Measurements from ENCODE around the gene HKDC1.
A peak's percentile ranks its signal among the peaks of the same experiment; 100 is the strongest.

HKDC1 gene

DNA sequence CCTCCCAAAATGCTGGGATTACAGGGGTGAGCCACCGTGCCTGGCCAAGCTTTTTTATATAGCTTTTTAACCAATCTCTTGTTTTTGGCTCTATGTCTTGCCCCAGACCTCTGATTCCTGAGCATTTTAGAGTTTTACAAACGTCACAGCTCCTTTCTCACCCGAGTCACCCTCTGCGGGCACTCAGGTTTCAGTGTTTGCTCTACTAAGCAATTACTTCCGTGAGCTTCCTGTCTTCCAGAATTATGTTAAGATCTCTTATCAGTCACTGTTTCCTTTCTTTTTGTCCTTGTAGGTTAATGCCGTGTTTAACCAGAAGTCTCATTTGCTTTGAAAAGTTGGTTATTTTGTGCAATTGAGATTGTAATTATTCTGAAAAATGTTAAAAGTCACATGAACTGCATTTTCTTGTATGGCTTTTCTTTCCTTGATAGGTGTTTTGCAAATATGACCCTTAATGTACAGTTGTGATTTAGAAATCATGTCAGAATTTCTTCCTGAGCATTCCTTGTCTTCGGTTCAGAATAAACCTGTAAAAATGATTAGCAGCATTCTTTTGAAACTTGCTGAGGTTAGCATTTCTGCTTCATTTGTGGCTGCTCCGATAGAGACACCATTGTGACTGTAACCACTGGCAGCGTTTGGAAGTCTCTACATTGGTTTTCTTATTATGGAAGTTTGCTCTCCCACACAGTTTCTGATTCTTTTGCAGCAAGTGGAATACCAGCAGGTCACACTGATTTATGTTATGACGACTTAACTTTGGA, 4.5 kb upstream of the HKDC1 start:
- no peak for DNase-seq (ENCODE audit: low read depth in 2 of 2)

DNA sequence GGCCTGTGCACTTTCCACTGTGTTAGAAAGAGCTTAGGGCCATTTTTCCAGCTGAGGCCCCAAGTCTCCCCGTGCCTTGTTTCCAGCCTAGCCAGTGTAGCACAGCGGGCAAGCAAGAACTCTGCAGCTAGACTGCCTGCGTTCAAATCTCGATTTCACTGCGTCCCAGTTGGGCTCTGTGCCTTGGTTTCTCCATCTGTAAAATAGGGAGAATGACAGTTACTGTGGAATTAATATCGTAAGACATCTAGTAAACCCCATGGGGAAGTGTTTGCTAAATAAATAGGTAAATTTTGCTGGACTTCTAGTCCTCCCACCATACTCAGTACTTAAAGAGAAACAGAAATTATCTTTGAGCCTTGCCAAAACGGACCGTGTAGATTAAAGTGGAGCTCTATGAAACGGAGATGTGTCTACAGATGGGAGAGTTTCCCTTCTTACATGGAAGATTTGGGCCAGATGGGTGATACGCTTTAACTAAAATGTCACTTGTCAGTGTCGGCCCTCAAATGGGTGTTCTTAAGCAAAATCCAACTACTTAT, 3.5 kb upstream of the HKDC1 start:
- DNase-seq (ENCODE audit: low read depth in 2 of 2): no peak

GRCh38 chr10:69217119-69217754, 2.9 kb upstream of the HKDC1 start:
- no peak for DNase-seq (ENCODE audit: low read depth in 2 of 2)

DNA sequence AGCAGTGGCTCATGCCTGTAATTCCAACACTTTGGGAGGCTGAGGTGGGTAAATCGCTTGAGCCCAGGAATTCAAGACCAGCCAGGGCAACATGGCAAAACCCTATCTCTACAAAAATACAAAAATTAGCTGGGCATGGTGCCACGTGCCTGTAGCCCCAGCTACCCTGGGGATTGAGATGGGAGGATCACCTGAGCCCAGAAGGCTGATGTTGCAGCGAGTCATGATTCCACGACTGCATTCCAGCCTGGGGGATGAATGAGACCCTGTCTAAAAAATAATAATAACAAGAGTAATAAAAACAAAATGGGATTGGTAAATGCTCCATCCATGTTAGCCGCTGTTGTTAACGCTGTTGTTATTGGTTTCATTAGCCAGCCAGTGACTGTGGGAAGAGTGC, 1.3 kb upstream of the HKDC1 start:
- no peak for DNase-seq (ENCODE audit: low read depth in 2 of 2)

- DNase-seq (ENCODE audit: low read depth in 2 of 2): no peak
Measured at GRCh38 chr10:69220507-69220906, 375 bp downstream of the HKDC1 start.

- peak; percentile 54 to 62 for DNase-seq (ENCODE audit: low read depth in 2 of 2)
Measured at GRCh38 chr10:69222157-69223027, 2.3 kb downstream of the HKDC1 start.

DNA sequence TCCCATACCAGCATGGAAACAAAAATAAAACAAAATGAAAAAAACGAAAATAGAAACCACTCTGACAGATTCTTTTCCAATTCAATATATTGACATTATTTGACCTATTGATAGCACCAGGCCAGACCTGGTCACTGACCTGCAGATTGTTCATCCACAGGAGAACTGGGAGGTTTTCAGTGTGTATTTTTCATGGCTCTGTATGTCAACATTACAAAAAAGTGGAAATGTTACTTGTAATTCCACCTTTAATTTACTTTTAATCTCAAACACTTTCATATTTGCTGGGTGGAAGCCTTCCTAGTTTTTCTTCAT, 2.9 kb downstream of the HKDC1 start:
- DNase-seq (ENCODE audit: low read depth in 2 of 2): no peak

DNA sequence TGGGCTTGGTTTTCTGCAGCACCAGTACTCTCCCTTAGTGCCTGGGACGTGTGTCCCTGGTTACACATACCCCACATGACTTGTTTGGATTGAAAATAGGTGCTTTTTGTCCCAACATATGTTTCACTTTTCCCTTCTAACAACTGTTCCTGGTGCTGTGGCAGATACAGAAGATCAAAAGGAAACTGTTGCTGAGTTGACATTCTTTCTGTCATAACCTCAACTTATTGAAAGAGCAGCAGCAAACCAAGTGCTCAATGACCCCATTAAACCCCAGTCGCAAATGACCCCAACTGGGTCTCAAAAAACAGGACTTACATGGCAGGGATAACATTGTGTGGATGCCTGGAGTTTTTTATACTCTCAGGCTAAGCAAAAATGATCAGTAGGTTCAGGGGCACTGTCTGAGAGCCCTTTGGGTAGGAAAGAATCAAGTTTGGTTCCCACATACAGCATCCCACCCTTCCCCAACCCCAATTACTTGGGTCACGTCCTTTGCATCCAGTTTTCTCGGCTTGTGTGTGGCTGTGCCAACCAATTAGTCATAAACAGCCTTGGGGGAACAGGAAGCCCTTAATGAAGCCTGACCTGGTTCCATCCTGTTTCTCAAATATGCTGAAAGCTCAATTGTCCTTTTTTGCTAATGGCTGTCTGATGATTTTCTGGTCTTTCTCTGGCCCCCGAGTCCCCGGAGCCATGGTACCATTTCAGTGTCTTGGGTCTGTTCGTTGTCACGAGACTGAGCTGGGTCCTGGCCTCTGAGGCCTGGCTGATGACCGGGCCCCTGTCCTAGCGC, 4.9 kb downstream of the HKDC1 start:
- no peak for DNase-seq (ENCODE audit: low read depth in 2 of 2)

- DNase-seq (ENCODE audit: low read depth in 2 of 2): no peak
Measured at GRCh38 chr10:69225681-69226080, 5.5 kb downstream of the HKDC1 start.

- no peak for DNase-seq (ENCODE audit: low read depth in 2 of 2)
Measured at GRCh38 chr10:69226919-69227450, 6.9 kb downstream of the HKDC1 start.

- DNase-seq (ENCODE audit: low read depth in 2 of 2): no peak
Measured at GRCh38 chr10:69228151-69228550, 8.0 kb downstream of the HKDC1 start.

GRCh38 chr10:69229616-69229916, 9.4 kb downstream of the HKDC1 start:
- no peak for DNase-seq (ENCODE audit: low read depth in 2 of 2)

DNA sequence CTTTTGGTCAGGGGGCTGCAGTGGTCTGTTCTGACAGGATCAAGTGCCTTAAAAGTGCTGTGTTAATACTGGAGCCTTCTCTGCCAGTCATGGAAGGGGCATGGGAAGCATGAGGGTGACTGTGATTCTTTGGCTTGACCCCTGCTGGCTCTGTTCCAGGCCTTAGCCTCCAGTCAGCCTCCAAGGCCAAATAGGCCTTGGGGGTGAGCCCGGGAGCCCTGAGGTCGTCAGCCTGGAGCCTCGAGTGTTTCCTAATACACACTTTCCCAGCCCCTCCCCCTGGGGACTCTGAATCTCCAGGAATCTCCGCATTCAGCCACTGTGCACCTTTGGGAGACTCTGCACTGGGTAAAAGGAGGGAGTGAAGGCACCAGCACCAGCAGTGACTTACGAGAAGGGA, 10.0 kb downstream of the HKDC1 start:
- no peak for DNase-seq (ENCODE audit: low read depth in 2 of 2)

GRCh38 chr10:69232252-69232651, 12.1 kb downstream of the HKDC1 start:
- DNase-seq (ENCODE audit: low read depth in 2 of 2): no peak

DNA sequence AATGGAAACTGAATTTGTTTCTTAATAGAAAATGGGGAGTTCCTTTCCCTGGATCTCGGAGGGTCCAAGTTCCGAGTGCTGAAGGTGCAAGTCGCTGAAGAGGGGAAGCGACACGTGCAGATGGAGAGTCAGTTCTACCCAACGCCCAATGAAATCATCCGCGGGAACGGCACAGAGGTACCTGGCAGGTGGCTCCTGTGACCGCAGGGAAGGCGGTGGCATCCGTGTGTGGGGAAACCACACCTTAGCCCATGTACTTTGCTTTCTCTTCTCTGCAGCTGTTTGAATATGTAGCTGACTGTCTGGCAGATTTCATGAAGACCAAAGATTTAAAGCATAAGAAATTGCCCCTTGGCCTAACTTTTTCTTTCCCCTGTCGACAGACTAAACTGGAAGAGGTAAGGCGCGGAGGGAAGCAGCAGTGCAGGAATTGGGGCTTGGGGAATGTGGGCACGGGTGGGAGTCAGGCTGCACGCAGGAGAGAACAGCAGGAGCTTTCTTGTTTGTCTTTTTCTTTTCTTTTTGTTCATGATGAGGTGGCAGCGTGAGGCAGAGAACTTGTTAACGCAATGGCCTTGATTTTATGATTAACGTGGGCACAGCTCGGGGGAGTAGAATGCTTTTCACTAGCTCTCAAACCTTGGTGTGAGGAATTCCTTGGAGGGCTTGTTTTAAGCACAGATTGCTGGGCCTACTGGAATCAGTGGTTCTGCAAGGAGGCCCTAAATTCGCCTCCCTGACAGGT, 12.8 kb downstream of the HKDC1 start:
- DNase-seq (ENCODE audit: low read depth in 2 of 2): no peak

GRCh38 chr10:69234447-69234846, 14.3 kb downstream of the HKDC1 start:
- no peak for DNase-seq (ENCODE audit: low read depth in 2 of 2)

- peak; percentile 69 to 87 for DNase-seq (ENCODE audit: low read depth in 2 of 2)
Measured at GRCh38 chr10:69237528-69238159, 17.5 kb downstream of the HKDC1 start.

DNA sequence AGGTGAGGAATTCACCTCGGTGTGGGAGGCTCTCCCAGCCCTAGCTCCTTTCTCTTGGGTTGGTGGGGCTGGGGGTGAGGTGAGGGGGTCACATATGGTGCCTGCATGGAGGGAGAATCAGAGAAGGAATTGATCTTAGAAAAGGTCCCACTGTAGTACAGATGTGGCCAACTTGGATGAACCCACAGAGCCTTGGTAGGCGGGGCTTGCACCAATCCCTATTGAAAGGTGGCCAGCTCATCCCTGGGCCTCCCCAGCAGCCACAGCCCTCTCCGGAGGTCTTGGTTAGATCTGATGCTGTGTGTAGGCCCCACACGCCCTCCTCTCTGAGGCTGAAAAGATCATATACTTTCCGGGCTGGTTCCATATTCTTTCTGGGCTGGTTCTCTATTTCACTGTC, 19.0 kb downstream of the HKDC1 start:
- no peak for DNase-seq (ENCODE audit: low read depth in 2 of 2)

GRCh38 chr10:69239816-69240434, 19.8 kb downstream of the HKDC1 start:
- DNase-seq (ENCODE audit: low read depth in 2 of 2): no peak

DNA sequence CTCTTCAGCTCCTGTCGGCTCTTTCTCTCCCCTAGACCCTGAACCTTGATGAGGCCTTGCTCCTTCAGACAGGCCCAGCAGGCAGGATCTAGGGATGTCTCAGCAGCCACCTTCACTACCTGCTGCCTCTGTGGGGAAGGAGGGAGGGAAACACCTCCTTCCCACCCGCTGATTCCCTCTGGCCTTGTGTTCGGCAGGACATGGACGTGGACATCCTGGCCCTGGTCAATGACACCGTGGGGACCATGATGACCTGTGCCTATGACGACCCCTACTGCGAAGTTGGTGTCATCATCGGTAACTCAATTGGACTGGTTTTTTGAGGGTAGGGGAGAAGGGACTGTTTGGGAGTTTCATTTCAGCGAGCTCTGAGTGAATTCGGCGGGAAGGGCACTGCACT, 20.3 kb downstream of the HKDC1 start:
- DNase-seq (ENCODE audit: low read depth in 2 of 2): no peak

All from stimulated activated CD8-positive, alpha-beta memory T cell treated with anti-CD3 and anti-CD28 coated beads, Interleukin-2, amount 100 ng/mL, for 48 hours (primary cell).